SK-N-MC (cell line): ENCODE results near the gene CD300LG.

Experiments
- EZH2 ChIP-seq: fragments of 200-600 bp; sonication (generic); IDR thresholded peaks from one replicate; pipeline ENCODE4 v1.6.1; 2017; ENCODE audit warnings: antibody characterized with exemption
- FOXP2 ChIP-seq: optimal IDR thresholded peaks from 2 replicates; pipeline ENCODE3; 2011; ENCODE audit warnings: mild to moderate bottlenecking, moderate library complexity; ENCODE audit not compliant: insufficient read depth; ENCODE audit errors: extremely low read length, control extremely low read depth
- POLR2AphosphoS5 ChIP-seq: IDR thresholded peaks from 2 replicates; pipeline ENCODE4 v1.6.1; 2012; ENCODE audit warnings: mild to moderate bottlenecking, low read depth, low read length, borderline replicate concordance

- TF ChIP-seq POLR2AphosphoS5 (no peak), EZH2 (no peak), FOXP2 (no peak)
These were observed 55.0 kb downstream of the CD300LG start for GRCh38 chr17:43901861-43902589.
